Caco-2 (cell line): ENCODE measurements around the gene FANCI. TPM values are rescaled to one million over a fixed set of nuclear protein-coding genes. Genes with fewer than 3 reads are reported as not detected.

Experiments
- BruUV-seq: library from RNA; stranded (reverse); fragments of 400-500 nt; replicated peaks from 2 replicates; lab custom pipeline; 2021; lab: Mats Ljungman, UMichigan
- CTCF ChIA-PET: fragments of 300-600 bp; sonication (Branson Sonifier 250); formaldehyde crosslinking; loops from one replicate; lab custom pipeline; 2022; ENCODE audit warnings: antibody characterized with exemption; lab: Charles Lee
- POLR2A ChIA-PET: fragments of 300-600 bp; sonication (Branson Sonifier 250); formaldehyde crosslinking; loops from one replicate; lab custom pipeline; 2022; ENCODE audit warnings: antibody characterized with exemption; lab: Charles Lee
- DNase-seq, 2 experiments: peaks; one replicate each; pipeline versions ENCODE4 v3.0.0 to v3.0.0-alpha.2; 2020 to 2022
- H3K27me3 ChIP-seq: replicated peaks from 2 replicates; pipeline ENCODE4 v1.6.0; 2011; ENCODE audit warnings: low read length; ENCODE audit not compliant: control insufficient read depth, insufficient read depth
- H3K36me3 ChIP-seq: 2 replicates; pipeline ENCODE4 v1.5.1; 2011; ENCODE audit warnings: low read length; ENCODE audit not compliant: control insufficient read depth, insufficient read depth
- H3K4me1 ChIP-seq: fragments of 250-450 bp; sonication (Bioruptor Pico); 2 replicates; pipeline ENCODE4 v1.5.1; 2020; ENCODE audit warnings: mild to moderate bottlenecking
- H3K4me3 ChIP-seq: 2 replicates; pipeline ENCODE4 v1.5.1; 2011; ENCODE audit warnings: low read depth, mild to moderate bottlenecking, control low read depth, low read length
- H3K9me3 ChIP-seq: fragments of 250-450 bp; sonication (Bioruptor Pico); 2 replicates; pipeline ENCODE4 v1.5.1; 2020; ENCODE audit warnings: mild to moderate bottlenecking, moderate library complexity
- H3K27ac Mint-ChIP-seq: one replicate; pipeline ENCODE4 v1.8.0; 2022; ENCODE audit warnings: mixed read lengths; ENCODE audit not compliant: unreplicated experiment
- H3K27me3 Mint-ChIP-seq: one replicate; pipeline ENCODE4 v1.8.0; 2022; ENCODE audit warnings: mixed read lengths; ENCODE audit not compliant: insufficient read depth, unreplicated experiment
- H3K36me3 Mint-ChIP-seq: one replicate; pipeline ENCODE4 v1.8.0; 2022; ENCODE audit warnings: mild to moderate bottlenecking, mixed read lengths; ENCODE audit not compliant: insufficient read depth, unreplicated experiment
- H3K4me1 Mint-ChIP-seq: one replicate; pipeline ENCODE4 v1.8.0; 2022; ENCODE audit warnings: low read depth, mixed read lengths; ENCODE audit not compliant: unreplicated experiment
- H3K4me3 Mint-ChIP-seq: one replicate; pipeline ENCODE4 v1.8.0; 2022; ENCODE audit warnings: mild to moderate bottlenecking, moderate library complexity, mixed read lengths; ENCODE audit not compliant: unreplicated experiment
- H3K9me3 Mint-ChIP-seq: one replicate; pipeline ENCODE4 v1.8.0; 2022; ENCODE audit warnings: mixed read lengths; ENCODE audit not compliant: unreplicated experiment
- intact Hi-C: fragments of 100-400 bp; cut with micrococcal nuclease; formaldehyde crosslinking; loops from one replicate; pipeline ENCODE4 v1.10.0; 2022; ENCODE audit not compliant: unreplicated experiment
- total RNA-seq: library from RNA; stranded (reverse); gene quantifications from 2 replicates; pipeline ENCODE4 v1.2.3, GENCODE V29; 2022
- TF ChIP-seq, protein P1 (sequence below), 2 experiments: fragments of 200-600 bp in 1 of 2; IDR thresholded peaks; 1 replicate in 1 of 2; 2 replicates in 1 of 2; pipeline versions ENCODE4 v1.5.1 to v1.8.0; 2011 to 2022; ENCODE audit warnings: antibody characterized with exemption in 1 of 2, control low read depth in 1 of 2, inconsistent platforms in 1 of 2, low read depth in 1 of 2, low read length in 1 of 2, mild to moderate bottlenecking in 1 of 2, moderate library complexity in 1 of 2; ENCODE audit not compliant: insufficient read depth in 1 of 2, severe bottlenecking in 1 of 2, unreplicated experiment in 1 of 2

FANCI gene
- total RNA-seq, 1 experiment from 2014 or later = 94.2 TPM

DNA sequence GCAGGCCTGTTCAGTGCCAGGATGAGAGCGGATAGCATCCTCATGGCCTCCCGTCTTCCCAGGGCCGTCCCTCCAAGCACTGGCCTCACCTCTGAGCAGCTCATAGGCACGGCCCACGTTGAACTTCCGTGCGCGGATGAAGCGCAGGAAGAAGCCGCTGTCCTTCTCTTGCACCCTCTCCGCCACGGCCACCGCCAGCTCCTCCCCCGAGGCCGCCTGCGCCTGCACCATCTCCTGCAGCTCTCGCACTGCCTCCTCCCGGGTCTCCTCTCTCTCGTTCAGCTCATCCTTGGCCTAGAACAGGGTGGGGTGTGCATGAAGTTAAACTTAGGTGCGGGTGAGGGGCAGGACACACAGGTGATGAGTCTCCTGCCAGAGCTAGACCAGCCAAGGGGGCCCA is 26.7 kb upstream of the FANCI start:
- ChIA-PET POLR2A (no interaction called here), CTCF (interaction anchor here (2.4 kb wide), 1 partner anchor 10 kb away, joined by 15 read pairs; no protein-coding TSS in a partner anchor)
- H3K36me3 Mint-ChIP-seq = no peaks in the 10 kb centered on the region
- TF ChIP-seq, protein P1, sequence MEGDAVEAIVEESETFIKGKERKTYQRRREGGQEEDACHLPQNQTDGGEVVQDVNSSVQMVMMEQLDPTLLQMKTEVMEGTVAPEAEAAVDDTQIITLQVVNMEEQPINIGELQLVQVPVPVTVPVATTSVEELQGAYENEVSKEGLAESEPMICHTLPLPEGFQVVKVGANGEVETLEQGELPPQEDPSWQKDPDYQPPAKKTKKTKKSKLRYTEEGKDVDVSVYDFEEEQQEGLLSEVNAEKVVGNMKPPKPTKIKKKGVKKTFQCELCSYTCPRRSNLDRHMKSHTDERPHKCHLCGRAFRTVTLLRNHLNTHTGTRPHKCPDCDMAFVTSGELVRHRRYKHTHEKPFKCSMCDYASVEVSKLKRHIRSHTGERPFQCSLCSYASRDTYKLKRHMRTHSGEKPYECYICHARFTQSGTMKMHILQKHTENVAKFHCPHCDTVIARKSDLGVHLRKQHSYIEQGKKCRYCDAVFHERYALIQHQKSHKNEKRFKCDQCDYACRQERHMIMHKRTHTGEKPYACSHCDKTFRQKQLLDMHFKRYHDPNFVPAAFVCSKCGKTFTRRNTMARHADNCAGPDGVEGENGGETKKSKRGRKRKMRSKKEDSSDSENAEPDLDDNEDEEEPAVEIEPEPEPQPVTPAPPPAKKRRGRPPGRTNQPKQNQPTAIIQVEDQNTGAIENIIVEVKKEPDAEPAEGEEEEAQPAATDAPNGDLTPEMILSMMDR (IDR thresholded peaks at IDR 0.05; ENCODE audit: insufficient read depth in 1 of 2, low read depth in 1 of 2, low read length in 1 of 2, severe bottlenecking in 1 of 2, unreplicated experiment in 1 of 2) = no peak
- no peaks in the 10 kb centered on the region for H3K9me3 ChIP-seq
- H3K27me3 ChIP-seq = no peaks in the 10 kb centered on the region
- H3K4me3 Mint-ChIP-seq = no peak overlapping the region
- H3K27ac Mint-ChIP-seq = no peak overlapping the region
- no peaks in the 10 kb centered on the region for H3K36me3 ChIP-seq
- no TSS peak for BruUV-seq
- no peaks in the 10 kb centered on the region for H3K9me3 Mint-ChIP-seq
- H3K4me3 ChIP-seq = no peak overlapping the region
- H3K27me3 Mint-ChIP-seq = no peaks in the 10 kb centered on the region
- intact Hi-C loops = no loop called here
- no peak for DNase-seq
- H3K4me1 ChIP-seq = no peaks in the 10 kb centered on the region
- H3K4me1 Mint-ChIP-seq = no peaks in the 10 kb centered on the region

DNA sequence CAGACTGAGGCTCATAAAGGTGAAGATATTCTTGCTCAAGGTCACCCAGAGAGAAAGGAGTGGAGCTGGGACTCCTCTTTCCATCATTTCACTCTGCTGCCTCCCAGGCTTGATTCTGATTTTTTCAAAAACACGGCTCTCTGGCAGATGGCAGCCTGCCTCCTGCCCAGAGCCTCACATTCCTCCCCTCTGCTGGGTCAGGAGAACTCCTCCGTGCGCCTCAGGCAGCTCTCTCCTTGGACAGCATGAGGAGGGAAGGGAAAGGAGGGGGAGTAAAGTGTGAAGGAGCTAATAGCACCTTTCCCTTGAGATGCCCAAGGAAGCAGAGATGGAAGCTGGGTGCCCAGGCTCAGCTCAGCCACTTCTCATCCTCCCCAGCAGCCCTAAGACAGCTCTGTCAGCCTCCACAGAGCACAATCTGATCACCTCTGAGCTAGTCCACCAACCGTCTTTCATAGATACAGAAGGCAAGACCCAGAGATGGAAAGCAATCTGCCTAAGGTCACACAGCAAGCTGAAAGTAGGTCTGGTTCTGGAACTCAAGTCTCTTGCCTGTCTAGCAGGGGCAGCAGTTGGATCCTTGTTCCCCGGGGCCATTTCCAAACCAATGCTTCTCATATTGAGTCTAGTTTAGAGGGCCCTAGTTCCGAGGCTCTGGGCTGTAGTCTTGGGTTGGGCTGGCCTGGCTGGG is 25.9 kb upstream of the FANCI start:
- no TSS peak for BruUV-seq
- DNase-seq = no peak
- Histone ChIP-seq H3K4me3 (no peak overlapping the region), H3K36me3 (no peaks in the 10 kb centered on the region), H3K27me3 (no peaks in the 10 kb centered on the region), H3K9me3 (no peaks in the 10 kb centered on the region), H3K4me1 (no peaks in the 10 kb centered on the region)
- CTCF ChIA-PET = interaction anchor here (0.5 to 2.4 kb wide), 3 partner anchors 11 to 56 kb away, joined by 3 to 15 read pairs (median 3); no protein-coding TSS in a partner anchor
- Mint-ChIP-seq H3K4me1 (no peaks in the 10 kb centered on the region), H3K27me3 (no peaks in the 10 kb centered on the region), H3K4me3 (no peak overlapping the region), H3K9me3 (no peaks in the 10 kb centered on the region), H3K27ac (no peak overlapping the region), H3K36me3 (no peaks in the 10 kb centered on the region)
- TF ChIP-seq, protein P1 (IDR thresholded peaks at IDR 0.05; ENCODE audit: insufficient read depth in 1 of 2, low read depth in 1 of 2, low read length in 1 of 2, severe bottlenecking in 1 of 2, unreplicated experiment in 1 of 2) = no peak
- intact Hi-C loops = no loop called here
- POLR2A ChIA-PET = no interaction called here

DNA sequence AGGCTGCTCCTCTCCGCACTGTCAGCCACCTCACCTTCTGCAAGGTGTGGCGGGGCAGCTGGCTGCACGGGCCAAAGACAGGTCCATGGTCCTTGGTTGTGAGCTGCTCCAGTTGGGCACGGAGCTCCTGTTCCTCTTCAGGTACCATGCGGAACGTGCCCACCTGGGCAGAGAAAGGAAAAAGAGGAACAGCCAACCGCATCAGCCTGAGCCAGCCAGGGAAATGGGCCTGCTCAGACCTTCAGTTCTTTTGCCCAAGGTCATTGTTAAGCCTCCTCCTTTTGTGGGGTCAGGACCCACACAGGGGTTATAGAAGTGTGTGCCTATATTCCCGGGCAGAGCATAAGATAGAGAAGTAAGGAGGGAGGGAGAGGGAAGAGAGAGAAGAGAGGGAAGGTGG is 25.2 kb upstream of the FANCI start:
- Mint-ChIP-seq H3K4me1 (no peaks in the 10 kb centered on the region), H3K36me3 (no peaks in the 10 kb centered on the region), H3K27ac (no peak overlapping the region), H3K4me3 (no peak overlapping the region), H3K27me3 (no peaks in the 10 kb centered on the region), H3K9me3 (no peaks in the 10 kb centered on the region)
- no peak overlapping the region for H3K4me3 ChIP-seq
- no peaks in the 10 kb centered on the region for H3K36me3 ChIP-seq
- DNase-seq = no peak
- ChIA-PET CTCF (interaction anchor here (0.6 kb wide), 1 partner anchor 24 kb away, joined by 3 read pairs; no protein-coding TSS in a partner anchor), POLR2A (no interaction called here)
- BruUV-seq = no TSS peak
- H3K27me3 ChIP-seq = no peaks in the 10 kb centered on the region
- no peaks in the 10 kb centered on the region for H3K9me3 ChIP-seq
- intact Hi-C loops = no loop called here
- TF ChIP-seq, protein P1 (IDR thresholded peaks at IDR 0.05; ENCODE audit: insufficient read depth in 1 of 2, low read depth in 1 of 2, low read length in 1 of 2, severe bottlenecking in 1 of 2, unreplicated experiment in 1 of 2) = no peak
- no peaks in the 10 kb centered on the region for H3K4me1 ChIP-seq
